Fibroblast of villous mesenchyme (primary cell): ENCODE data around the gene C4orf54. TPM values are rescaled to one million over a fixed set of nuclear protein-coding genes. Genes with fewer than 3 reads are reported as not detected.

ENCODE experiments used
- DNase-seq: peaks from one replicate; pipeline ENCODE4 v3.0.0-alpha.2; 2010; ENCODE audit warnings: low read depth
- H3K4me3 ChIP-seq: 2 replicates; pipeline ENCODE4 v1.5.1; 2011; ENCODE audit warnings: low read depth, mild to moderate bottlenecking, low read length
- total RNA-seq: library from RNA; depleted of rRNA; stranded (reverse); fragments of >200 nt; gene quantifications from 2 replicates; pipeline ENCODE4 v1.2.3, GENCODE V29; 2012
- TF ChIP-seq, protein P1 (sequence below): IDR thresholded peaks from 2 replicates; pipeline ENCODE4 v1.5.1; 2012; ENCODE audit warnings: low read depth, mild to moderate bottlenecking, low read length; ENCODE audit not compliant: insufficient read depth

The C4orf54 gene
- total RNA-seq, 1 donor = not detected

DNA sequence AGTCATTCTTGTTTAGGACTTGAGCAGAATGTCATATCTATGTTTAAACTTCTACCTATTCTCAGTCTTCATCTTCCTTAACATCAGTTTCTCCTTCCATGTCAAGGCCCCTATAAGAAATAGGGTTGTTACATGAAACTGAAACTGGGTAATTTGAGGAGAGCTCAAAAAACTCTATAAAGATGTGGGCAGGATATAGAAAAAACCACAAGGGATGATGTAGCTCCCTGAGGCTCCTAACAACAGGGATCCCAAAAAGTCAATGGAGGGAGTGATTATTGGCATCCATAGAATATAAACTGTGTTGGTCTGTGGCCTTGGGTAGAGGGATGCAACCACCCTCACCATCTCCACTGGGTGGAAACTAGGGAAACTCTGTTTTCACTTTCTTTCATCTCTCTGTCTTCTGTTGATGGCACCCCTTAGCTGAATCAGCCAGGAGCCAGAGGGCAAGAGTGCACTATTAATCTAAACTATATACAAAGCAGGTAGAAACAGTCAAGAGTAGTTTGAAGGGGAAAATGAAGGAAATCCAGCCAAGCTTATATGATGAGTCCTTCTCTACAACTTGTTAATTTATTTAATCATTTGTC lies 27.6 kb downstream of the C4orf54 start:
- no peak for DNase-seq
- TF ChIP-seq, protein P1, sequence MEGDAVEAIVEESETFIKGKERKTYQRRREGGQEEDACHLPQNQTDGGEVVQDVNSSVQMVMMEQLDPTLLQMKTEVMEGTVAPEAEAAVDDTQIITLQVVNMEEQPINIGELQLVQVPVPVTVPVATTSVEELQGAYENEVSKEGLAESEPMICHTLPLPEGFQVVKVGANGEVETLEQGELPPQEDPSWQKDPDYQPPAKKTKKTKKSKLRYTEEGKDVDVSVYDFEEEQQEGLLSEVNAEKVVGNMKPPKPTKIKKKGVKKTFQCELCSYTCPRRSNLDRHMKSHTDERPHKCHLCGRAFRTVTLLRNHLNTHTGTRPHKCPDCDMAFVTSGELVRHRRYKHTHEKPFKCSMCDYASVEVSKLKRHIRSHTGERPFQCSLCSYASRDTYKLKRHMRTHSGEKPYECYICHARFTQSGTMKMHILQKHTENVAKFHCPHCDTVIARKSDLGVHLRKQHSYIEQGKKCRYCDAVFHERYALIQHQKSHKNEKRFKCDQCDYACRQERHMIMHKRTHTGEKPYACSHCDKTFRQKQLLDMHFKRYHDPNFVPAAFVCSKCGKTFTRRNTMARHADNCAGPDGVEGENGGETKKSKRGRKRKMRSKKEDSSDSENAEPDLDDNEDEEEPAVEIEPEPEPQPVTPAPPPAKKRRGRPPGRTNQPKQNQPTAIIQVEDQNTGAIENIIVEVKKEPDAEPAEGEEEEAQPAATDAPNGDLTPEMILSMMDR = no peak

DNA sequence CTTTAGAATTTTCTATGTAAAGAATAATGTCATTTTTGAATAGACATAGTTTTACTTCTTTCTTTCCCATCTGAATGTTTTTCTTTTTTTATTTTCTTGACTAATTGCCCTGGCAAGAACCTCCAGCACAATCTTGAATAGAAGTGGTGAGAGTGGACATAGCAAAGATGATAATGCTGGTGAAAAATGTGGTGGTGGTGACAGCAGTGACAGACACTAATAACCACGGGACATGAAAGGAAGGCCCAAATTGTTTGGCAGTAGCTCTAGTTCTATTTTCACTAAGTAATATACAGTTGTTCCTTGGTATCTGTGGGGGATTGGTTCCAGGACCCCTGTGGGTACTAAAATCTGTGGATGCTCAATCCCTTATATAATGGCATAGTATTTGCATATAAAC lies 29.6 kb downstream of the C4orf54 start:
- no peak overlapping the region for H3K4me3 ChIP-seq
- no peak for DNase-seq
- TF ChIP-seq, protein P1 = no peak

More for the DNA sequence above, 27.6 kb downstream of the C4orf54 start:
- H3K4me3 ChIP-seq = no peak overlapping the region

DNA sequence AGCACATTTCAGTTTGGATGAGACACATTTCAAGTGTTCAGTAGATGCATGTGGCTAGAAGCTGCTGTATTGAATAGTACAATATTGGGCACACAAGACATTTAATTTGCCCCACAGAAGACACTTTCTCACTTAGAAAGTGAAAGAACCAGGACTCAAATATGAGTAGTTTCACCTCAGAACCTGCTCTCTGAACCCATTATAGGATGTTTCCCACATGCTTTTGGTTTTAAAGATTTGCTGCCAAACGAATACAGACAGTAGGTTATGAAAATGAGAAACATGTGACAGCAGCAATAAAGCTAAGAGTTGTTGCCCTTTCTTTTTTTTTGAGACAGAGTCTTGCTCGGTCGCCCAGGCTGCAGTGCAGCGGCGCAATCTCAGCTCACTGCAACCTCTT lies 32.3 kb downstream of the C4orf54 start:
- TF ChIP-seq, protein P1 = no peak
- DNase-seq = no peak
- no peak overlapping the region for H3K4me3 ChIP-seq

DNA sequence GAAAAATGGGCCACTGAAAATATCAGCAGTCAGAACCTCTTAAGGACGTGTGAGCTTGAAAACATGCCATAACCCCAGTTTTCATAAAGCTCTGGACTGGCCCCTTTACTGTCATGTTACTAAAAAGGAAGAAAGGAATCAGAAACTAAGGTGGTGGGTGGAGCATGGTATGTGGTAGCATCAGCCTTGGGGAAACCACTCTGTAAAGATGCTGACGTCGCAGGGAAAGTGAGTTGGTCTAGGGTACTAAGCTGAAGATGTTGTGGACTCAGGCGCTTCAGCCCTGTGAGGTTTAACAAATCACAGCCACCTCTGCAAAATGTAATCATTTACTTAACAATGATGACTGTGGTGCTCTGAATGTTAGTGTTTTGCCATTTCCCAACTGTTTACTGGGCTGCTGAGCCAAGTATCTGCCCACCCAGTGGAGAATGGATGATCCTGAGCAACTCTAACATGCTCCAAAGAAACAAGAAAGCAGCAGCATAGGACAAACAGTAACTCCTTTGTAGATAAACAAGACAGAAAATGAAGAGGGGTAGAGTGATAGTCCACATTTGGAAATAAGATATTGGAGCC lies 33.4 kb downstream of the C4orf54 start:
- no peak overlapping the region for H3K4me3 ChIP-seq
- no peak for DNase-seq
- TF ChIP-seq, protein P1 = no peak

DNA sequence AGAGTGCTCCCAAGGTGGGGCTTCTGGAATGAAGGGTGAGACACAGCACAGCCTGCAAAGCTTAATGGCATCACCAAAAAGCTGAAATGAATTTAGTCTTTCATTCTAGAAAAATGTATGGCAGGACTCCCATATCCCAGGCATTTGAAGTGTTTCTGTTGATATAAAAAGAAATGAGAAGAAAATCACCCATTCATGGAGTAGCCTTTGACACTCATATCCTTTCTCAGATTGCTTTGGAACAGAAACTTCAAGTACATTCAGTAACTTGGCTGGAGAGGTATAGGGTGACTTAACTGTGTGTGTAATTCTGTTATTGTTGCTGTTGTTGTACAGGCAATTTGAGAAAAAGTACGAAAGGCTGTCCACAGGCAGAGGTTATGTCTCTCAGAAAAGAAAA lies 35.3 kb downstream of the C4orf54 start:
- H3K4me3 ChIP-seq = no peak overlapping the region
- TF ChIP-seq, protein P1 = no peak
- DNase-seq = no peak

DNA sequence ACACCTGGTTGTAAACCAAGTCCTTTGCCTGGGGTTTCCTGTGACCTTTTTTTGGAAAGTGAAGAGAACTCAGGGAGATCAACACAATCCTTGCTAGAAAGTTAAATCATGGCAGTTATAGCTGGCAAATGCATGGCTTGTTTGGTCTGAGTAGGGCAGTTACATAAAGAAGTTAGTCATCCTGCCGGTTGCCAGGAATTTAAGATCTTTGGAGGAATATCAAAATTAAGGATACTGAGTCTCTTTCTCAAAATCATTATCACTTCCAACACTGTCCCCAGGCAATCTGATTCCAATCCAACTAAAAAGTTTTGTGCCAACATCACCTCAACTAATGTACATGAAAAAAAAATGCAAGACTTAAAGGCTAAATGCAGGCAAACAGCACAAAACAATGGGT lies 40.3 kb downstream of the C4orf54 start:
- no peak overlapping the region for H3K4me3 ChIP-seq
- TF ChIP-seq, protein P1 = no peak
- DNase-seq = no peak

DNA sequence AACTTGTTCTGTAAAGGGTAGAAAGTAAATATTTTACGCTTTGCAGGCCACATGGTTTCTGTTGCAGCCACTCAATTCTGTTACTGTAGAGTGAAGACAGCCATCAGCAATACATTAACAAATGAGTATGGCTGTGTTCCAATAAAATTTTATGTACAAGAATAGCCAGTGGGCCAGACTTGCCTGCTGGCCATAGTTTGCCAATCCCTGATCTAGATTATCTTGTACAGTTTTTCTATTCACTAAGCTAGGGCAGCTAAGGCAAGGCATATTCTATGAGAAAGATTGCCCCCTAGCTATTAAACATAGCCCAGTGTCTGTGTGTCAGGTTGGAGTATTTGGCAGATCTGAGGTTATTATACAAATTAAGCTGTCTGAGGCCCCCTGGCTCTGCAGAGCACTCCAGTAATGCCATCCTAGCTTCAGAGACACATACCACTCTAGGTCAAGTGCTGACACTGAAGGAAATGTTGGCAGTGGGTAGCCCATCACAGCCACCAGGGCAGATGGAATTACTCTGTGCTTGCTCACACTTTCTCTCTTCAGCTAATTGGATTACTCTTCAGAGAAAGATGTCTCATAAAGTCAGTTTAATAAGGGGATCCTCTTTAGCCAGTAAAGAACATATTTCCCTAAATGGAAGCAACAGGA lies 42.3 kb downstream of the C4orf54 start:
- TF ChIP-seq, protein P1 = no peak
- DNase-seq = no peak

More for the DNA sequence above, 42.3 kb downstream of the C4orf54 start:
- no peak overlapping the region for H3K4me3 ChIP-seq
